Measurements from ENCODE around the gene SAMSN1.

SAMSN1 gene

GRCh38 chr21:14562959-14563358, 16.8 kb upstream of the SAMSN1 start:
- H3K4me3 ChIP-seq (ENCODE audit: low read depth, low read length), result no peak overlapping the region
- DNase-seq (ENCODE audit: low read depth), result no peak
- TF ChIP-seq CTCF (IDR thresholded peaks at IDR 0.05; ENCODE audit: low read depth, low read length), result no peak
- no peak for TF ChIP-seq MAX (IDR thresholded peaks at IDR 0.05; ENCODE audit: low read depth, low read length)
- no peak for TF ChIP-seq MYC (IDR thresholded peaks at IDR 0.05; ENCODE audit: low read depth, low read length)
- TF ChIP-seq POLR2A (IDR thresholded peaks at IDR 0.05; ENCODE audit: extremely low read depth, insufficient read length), result no peak

- no peak for TF ChIP-seq POLR2A (IDR thresholded peaks at IDR 0.05; ENCODE audit: extremely low read depth, insufficient read length)
- TF ChIP-seq CTCF (IDR thresholded peaks at IDR 0.05; ENCODE audit: low read depth, low read length), result no peak
- TF ChIP-seq MAX (IDR thresholded peaks at IDR 0.05; ENCODE audit: low read depth, low read length), result no peak
- TF ChIP-seq MYC (IDR thresholded peaks at IDR 0.05; ENCODE audit: low read depth, low read length), result no peak
- H3K4me3 ChIP-seq (ENCODE audit: low read depth, low read length), result no peak overlapping the region
- DNase-seq (ENCODE audit: low read depth), result peak; percentile 47
These were observed 14.4 kb upstream of the SAMSN1 start for GRCh38 chr21:14560555-14560954.

- TF ChIP-seq POLR2A (IDR thresholded peaks at IDR 0.05; ENCODE audit: extremely low read depth, insufficient read length), result no peak
- no peak for TF ChIP-seq CTCF (IDR thresholded peaks at IDR 0.05; ENCODE audit: low read depth, low read length)
- no peak for TF ChIP-seq MAX (IDR thresholded peaks at IDR 0.05; ENCODE audit: low read depth, low read length)
- no peak for TF ChIP-seq MYC (IDR thresholded peaks at IDR 0.05; ENCODE audit: low read depth, low read length)
- no peak overlapping the region for H3K4me3 ChIP-seq (ENCODE audit: low read depth, low read length)
- DNase-seq (ENCODE audit: low read depth), result no peak
These were observed 14.0 kb upstream of the SAMSN1 start for GRCh38 chr21:14560139-14560538.

- no peak for DNase-seq (ENCODE audit: low read depth)
- no peak for TF ChIP-seq MAX (IDR thresholded peaks at IDR 0.05; ENCODE audit: low read depth, low read length)
- TF ChIP-seq POLR2A (IDR thresholded peaks at IDR 0.05; ENCODE audit: extremely low read depth, insufficient read length), result no peak
- no peak for TF ChIP-seq MYC (IDR thresholded peaks at IDR 0.05; ENCODE audit: low read depth, low read length)
- TF ChIP-seq CTCF (IDR thresholded peaks at IDR 0.05; ENCODE audit: low read depth, low read length), result no peak
- no peak overlapping the region for H3K4me3 ChIP-seq (ENCODE audit: low read depth, low read length)
These were observed 13.0 kb upstream of the SAMSN1 start for GRCh38 chr21:14559102-14559501.

- DNase-seq (ENCODE audit: low read depth), result no peak
- TF ChIP-seq CTCF (IDR thresholded peaks at IDR 0.05; ENCODE audit: low read depth, low read length) (no peak), POLR2A (IDR thresholded peaks at IDR 0.05; ENCODE audit: extremely low read depth, insufficient read length) (no peak), MAX (IDR thresholded peaks at IDR 0.05; ENCODE audit: low read depth, low read length) (no peak), MYC (IDR thresholded peaks at IDR 0.05; ENCODE audit: low read depth, low read length) (no peak)
- H3K4me3 ChIP-seq (ENCODE audit: low read depth, low read length), result no peak overlapping the region
These were observed 11.3 kb upstream of the SAMSN1 start for GRCh38 chr21:14557413-14557812.

- no peak for TF ChIP-seq CTCF (IDR thresholded peaks at IDR 0.05; ENCODE audit: low read depth, low read length)
- no peak for TF ChIP-seq MYC (IDR thresholded peaks at IDR 0.05; ENCODE audit: low read depth, low read length)
- no peak for TF ChIP-seq POLR2A (IDR thresholded peaks at IDR 0.05; ENCODE audit: extremely low read depth, insufficient read length)
- TF ChIP-seq MAX (IDR thresholded peaks at IDR 0.05; ENCODE audit: low read depth, low read length), result no peak
- no peak for DNase-seq (ENCODE audit: low read depth)
- H3K4me3 ChIP-seq (ENCODE audit: low read depth, low read length), result no peak overlapping the region
These were observed 8.8 kb upstream of the SAMSN1 start for GRCh38 chr21:14554948-14555347.

All from NB4 (cell line).